K562 (cell line): Measurements from ENCODE around the gene IQCM. TPM values are rescaled to one million over a fixed set of nuclear protein-coding genes. Genes with fewer than 3 reads are reported as not detected.

Experiments used
- AFF1 ChIP-seq, 2 experiments: fragments of 450-650 bp; IDR thresholded peaks; 2 replicates each; pipeline ENCODE4 v1.6.1; 2018; ENCODE audit warnings: mild to moderate bottlenecking in 2 of 2, low read depth in 1 of 2; ENCODE audit not compliant: partially characterized antibody in 2 of 2
- CEBPZ ChIP-seq: fragments of 150-350 bp; IDR thresholded peaks from 2 replicates; pipeline ENCODE4 v1.6.1; 2014; ENCODE audit warnings: low read depth, mild to moderate bottlenecking, low read length, borderline replicate concordance
- CTCF ChIP-seq, 3 experiments: IDR thresholded peaks in 2 of 3; conservative IDR thresholded peaks in 1 of 3; 2 replicates each; pipeline ENCODE4 v1.5.1; 2011 to 2012; ENCODE audit warnings: low read length in 3 of 3, mild to moderate bottlenecking in 3 of 3, control low read depth in 2 of 3, improper control_type of control experiment in 1 of 3, inconsistent platforms in 1 of 3, low read depth in 1 of 3, mixed read lengths in 1 of 3, moderate library complexity in 1 of 3; ENCODE audit not compliant: insufficient read depth in 2 of 3
- MYC ChIP-seq, 2 experiments: fragments of 250-450 bp in 1 of 2; sonication (Bioruptor Pico) in 1 of 2; IDR thresholded peaks; 2 replicates each; pipeline versions ENCODE4 v1.5.1 to v1.6.1; 2012 to 2021; ENCODE audit warnings: low read depth in 2 of 2, borderline replicate concordance in 1 of 2, improper control_type of control experiment in 1 of 2, low read length in 1 of 2, mild to moderate bottlenecking in 1 of 2, moderate library complexity in 1 of 2
- SIX5 ChIP-seq, 2 experiments: IDR thresholded peaks; 2 replicates each; pipeline ENCODE4 v1.6.1; 2011; ENCODE audit warnings: low read length in 2 of 2, borderline replicate concordance in 1 of 2, low read depth in 1 of 2, mild to moderate bottlenecking in 1 of 2, moderate library complexity in 1 of 2; ENCODE audit not compliant: insufficient read depth in 1 of 2
- STAG1 ChIP-seq: sonication (generic); formaldehyde crosslinking; IDR thresholded peaks from 2 replicates; pipeline ENCODE4 v1.5.0; 2020; ENCODE audit warnings: missing genetic modification reagents, borderline replicate concordance
- ZNF639 ChIP-seq, 2 experiments: fragments of 200-800 bp in 1 of 2; sonication (Bioruptor generic) in 1 of 2; sonication (generic) in 1 of 2; formaldehyde crosslinking in 1 of 2; IDR thresholded peaks in 1 of 2; conservative IDR thresholded peaks in 1 of 2; 2 replicates each; pipeline versions ENCODE4 v1.5.0 to v1.6.1; 2016 to 2020; ENCODE audit warnings: missing compliant biosample characterization in 1 of 2, missing genetic modification characterization in 1 of 2, missing genetic modification reagents in 1 of 2
- polyA plus RNA-seq, 8 experiments: library from polyadenylated mRNA; depleted of rRNA in 4 of 8; stranded (reverse) in 5 of 8; unstranded in 3 of 8; fragments of >200 nt; fragmentation: Nextera tagmentation in 2 of 8; fragmentation: Illumina TruSeq in 1 of 8; extraction: Ambion mirVana in 2 of 8; extraction: Trizol in 1 of 8; gene quantifications; 2 replicates each; pipeline versions ENCODE4 v1.2.1 to v1.2.3, GENCODE V29; 2011 to 2014; ENCODE audit warnings: inconsistent platforms in 1 of 8, missing spikeins in 1 of 8
- total RNA-seq, 7 experiments: library from RNA; depleted of rRNA in 6 of 7; stranded (reverse); fragments of >200 nt in 6 of 7; fragmentation: Illumina TruSeq in 2 of 7; extraction: Trizol in 2 of 7; gene quantifications; 2 replicates each; pipeline versions ENCODE4 v1.2.1 to v1.2.3, GENCODE V29; 2011 to 2021; ENCODE audit warnings: low replicate concordance in 1 of 7

Gene IQCM
- total and polyA plus RNA-seq, 9 of the 15 experiments (the other 6 are each of a cell fraction or from before 2014, with no cell fraction given), result not detected

GRCh38 chr4:149795256-149795655 lies 20.4 kb downstream of the IQCM start (continued):
- TF ChIP-seq CEBPZ (no peak), MYC (IDR thresholded peaks at IDR 0.05; ENCODE audit: low read depth, low read length) (no peak), MYC (CRISPR knock-in tag; IDR thresholded peaks at IDR 0.05; ENCODE audit: borderline replicate concordance, low read depth) (no peak), STAG1 (no peak), AFF1 (IDR thresholded peaks at IDR 0.05; ENCODE audit: low read depth in 1 of 2, partially characterized antibody in 2 of 2) (no peak), CTCF (IDR thresholded peaks at IDR 0.05 in 2 of 3, conservative IDR thresholded peaks at IDR 0.05 in 1 of 3; ENCODE audit: insufficient read depth in 2 of 3, low read depth in 1 of 3, low read length in 3 of 3) (no peak), SIX5 (IDR thresholded peaks at IDR 0.05; ENCODE audit: borderline replicate concordance in 1 of 2, insufficient read depth in 1 of 2, low read depth in 1 of 2, low read length in 2 of 2) (no peak), ZNF639 (CRISPR knock-in tag; conservative IDR thresholded peaks at IDR 0.05 in 1 of 2, IDR thresholded peaks at IDR 0.05 in 1 of 2) (no peak)
